ENCODE measurements around the gene RPL32.
"Not testable (repeated sequence)": the region's sequence is repeated elsewhere in the genome, so short reads cannot be mapped to it uniquely, and the experiment has no call there.

Gene RPL32

GRCh38 chr3:12879191-12879815 lies 37.9 kb upstream of the RPL32 start:
- no peaks in the 10 kb centered on the region for H3K27me3 ChIP-seq (ENCODE audit: insufficient read depth, poor library complexity, severe bottlenecking)
- no peaks in the 10 kb centered on the region for H3K36me3 ChIP-seq (ENCODE audit: low read depth)
- H3K9me3 ChIP-seq (ENCODE audit: severe bottlenecking) = no peaks in the 10 kb centered on the region
- TF ChIP-seq, protein P1, sequence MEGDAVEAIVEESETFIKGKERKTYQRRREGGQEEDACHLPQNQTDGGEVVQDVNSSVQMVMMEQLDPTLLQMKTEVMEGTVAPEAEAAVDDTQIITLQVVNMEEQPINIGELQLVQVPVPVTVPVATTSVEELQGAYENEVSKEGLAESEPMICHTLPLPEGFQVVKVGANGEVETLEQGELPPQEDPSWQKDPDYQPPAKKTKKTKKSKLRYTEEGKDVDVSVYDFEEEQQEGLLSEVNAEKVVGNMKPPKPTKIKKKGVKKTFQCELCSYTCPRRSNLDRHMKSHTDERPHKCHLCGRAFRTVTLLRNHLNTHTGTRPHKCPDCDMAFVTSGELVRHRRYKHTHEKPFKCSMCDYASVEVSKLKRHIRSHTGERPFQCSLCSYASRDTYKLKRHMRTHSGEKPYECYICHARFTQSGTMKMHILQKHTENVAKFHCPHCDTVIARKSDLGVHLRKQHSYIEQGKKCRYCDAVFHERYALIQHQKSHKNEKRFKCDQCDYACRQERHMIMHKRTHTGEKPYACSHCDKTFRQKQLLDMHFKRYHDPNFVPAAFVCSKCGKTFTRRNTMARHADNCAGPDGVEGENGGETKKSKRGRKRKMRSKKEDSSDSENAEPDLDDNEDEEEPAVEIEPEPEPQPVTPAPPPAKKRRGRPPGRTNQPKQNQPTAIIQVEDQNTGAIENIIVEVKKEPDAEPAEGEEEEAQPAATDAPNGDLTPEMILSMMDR (IDR thresholded peaks at IDR 0.05; ENCODE audit: poor library complexity, severe bottlenecking) = no peak
- no peak overlapping the region for H3K4me3 ChIP-seq (ENCODE audit: severe bottlenecking)
- ATAC-seq (ENCODE audit: low read depth) = no peak
- H3K4me1 ChIP-seq (ENCODE audit: insufficient read depth, poor library complexity, severe bottlenecking) = no peaks in the 10 kb centered on the region
- no peak for DNase-seq (ENCODE audit: low spot score)
- H3K27ac ChIP-seq (ENCODE audit: poor library complexity, severe bottlenecking) = no peak overlapping the region

DNA sequence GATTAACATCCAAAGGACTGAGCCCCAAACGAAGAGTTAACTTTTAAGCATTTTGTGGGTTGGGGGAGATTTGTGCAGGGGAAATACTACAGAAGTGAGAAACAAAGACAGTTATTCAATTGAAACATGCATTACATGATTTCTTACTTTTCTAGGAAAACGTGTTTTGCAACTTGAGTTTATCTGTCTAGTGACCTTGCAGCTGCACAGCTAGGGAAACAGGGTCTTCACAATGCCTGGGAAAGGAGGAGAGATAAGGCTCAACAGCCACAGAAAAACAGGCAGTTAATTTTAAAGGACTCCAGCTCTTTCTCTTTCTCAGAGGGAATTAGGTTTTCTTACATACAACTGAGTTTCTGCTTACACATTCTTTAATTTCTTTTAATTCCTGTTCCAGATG lies 37.4 kb upstream of the RPL32 start:
- H3K27me3 ChIP-seq (ENCODE audit: insufficient read depth, poor library complexity, severe bottlenecking); DNase-seq (ENCODE audit: low spot score); H3K4me3 ChIP-seq (ENCODE audit: severe bottlenecking); H3K9me3 ChIP-seq (ENCODE audit: severe bottlenecking); H3K4me1 ChIP-seq (ENCODE audit: insufficient read depth, poor library complexity, severe bottlenecking); ATAC-seq (ENCODE audit: low read depth); H3K36me3 ChIP-seq (ENCODE audit: low read depth); H3K27ac ChIP-seq (ENCODE audit: poor library complexity, severe bottlenecking): not testable (repeated sequence)

GRCh38 chr3:12878141-12878574 lies 36.8 kb upstream of the RPL32 start:
- no peak for ATAC-seq (ENCODE audit: low read depth)
- DNase-seq (ENCODE audit: low spot score) = no peak
- Histone ChIP-seq H3K27ac (ENCODE audit: poor library complexity, severe bottlenecking) (no peak overlapping the region), H3K4me3 (ENCODE audit: severe bottlenecking) (no peak overlapping the region), H3K36me3 (ENCODE audit: low read depth) (no peaks in the 10 kb centered on the region), H3K4me1 (ENCODE audit: insufficient read depth, poor library complexity, severe bottlenecking) (no peaks in the 10 kb centered on the region), H3K27me3 (ENCODE audit: insufficient read depth, poor library complexity, severe bottlenecking) (no peaks in the 10 kb centered on the region), H3K9me3 (ENCODE audit: severe bottlenecking) (no peaks in the 10 kb centered on the region)
- TF ChIP-seq, protein P1 (IDR thresholded peaks at IDR 0.05; ENCODE audit: poor library complexity, severe bottlenecking) = no peak

GRCh38 chr3:12877040-12877439 lies 35.7 kb upstream of the RPL32 start:
- DNase-seq (ENCODE audit: low spot score) (no peak), ATAC-seq (ENCODE audit: low read depth) (no peak)
- no peaks in the 10 kb centered on the region for H3K4me1 ChIP-seq (ENCODE audit: insufficient read depth, poor library complexity, severe bottlenecking)
- TF ChIP-seq, protein P1 (IDR thresholded peaks at IDR 0.05; ENCODE audit: poor library complexity, severe bottlenecking) = no peak
- no peaks in the 10 kb centered on the region for H3K36me3 ChIP-seq (ENCODE audit: low read depth)
- no peaks in the 10 kb centered on the region for H3K27me3 ChIP-seq (ENCODE audit: insufficient read depth, poor library complexity, severe bottlenecking)
- H3K4me3 ChIP-seq (ENCODE audit: severe bottlenecking) = no peak overlapping the region
- no peak overlapping the region for H3K27ac ChIP-seq (ENCODE audit: poor library complexity, severe bottlenecking)
- no peaks in the 10 kb centered on the region for H3K9me3 ChIP-seq (ENCODE audit: severe bottlenecking)

DNA sequence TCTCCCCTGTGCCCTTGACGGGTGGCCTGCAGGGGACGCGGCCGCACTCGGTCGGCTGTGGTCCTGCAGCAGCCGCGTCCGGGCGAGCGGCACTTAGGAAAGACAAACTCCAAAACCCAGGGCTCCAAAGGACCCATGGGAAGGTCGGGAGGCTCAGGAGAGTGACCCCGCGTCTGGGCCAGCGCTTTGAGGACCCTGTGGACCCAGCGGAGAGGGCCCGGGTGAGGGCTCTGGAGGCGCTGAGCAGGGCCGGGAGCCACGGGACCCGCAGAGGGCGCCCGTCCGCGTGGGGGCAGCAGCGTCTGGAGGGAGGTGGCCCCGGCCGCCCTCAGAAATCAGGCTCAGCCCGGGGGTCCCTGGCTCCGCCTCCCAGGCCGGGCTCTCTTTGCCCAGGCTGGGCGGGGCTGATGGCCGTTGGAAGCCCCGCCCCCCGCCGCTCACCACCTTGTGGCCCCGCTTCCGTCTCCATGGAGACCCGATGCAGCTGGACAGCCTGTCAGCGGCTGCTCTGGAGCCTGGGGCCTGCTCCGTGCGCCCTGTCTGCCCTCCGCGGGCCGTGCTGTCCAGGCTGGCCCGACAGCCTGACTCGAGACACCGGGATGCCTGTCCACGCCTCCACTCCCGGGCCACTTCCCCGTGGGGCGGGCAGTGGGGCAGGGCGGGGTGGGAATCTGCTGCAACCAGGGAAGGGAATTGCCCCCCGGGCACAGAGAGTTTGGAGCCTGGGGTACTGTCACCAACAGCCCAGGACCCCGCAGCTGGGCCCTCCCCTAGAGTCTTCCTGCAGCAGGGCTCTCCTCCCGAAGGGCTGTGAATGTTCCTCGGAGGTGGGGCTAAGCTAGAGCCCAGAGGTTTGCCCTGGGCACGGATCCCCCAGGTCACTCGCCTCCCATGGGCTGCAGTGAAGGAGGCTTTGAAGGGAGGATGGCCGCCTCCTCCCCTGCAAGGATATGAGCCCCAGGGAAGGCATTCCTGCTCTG lies 34.8 kb upstream of the RPL32 start:
- peak; percentile 26; the same call in 1 of the 3 replicates for ATAC-seq (ENCODE audit: low read depth)
- Histone ChIP-seq H3K4me3 (ENCODE audit: severe bottlenecking) (no peak overlapping the region), H3K9me3 (ENCODE audit: severe bottlenecking) (no peaks in the 10 kb centered on the region), H3K27ac (ENCODE audit: poor library complexity, severe bottlenecking) (no peak overlapping the region), H3K4me1 (ENCODE audit: insufficient read depth, poor library complexity, severe bottlenecking) (no peaks in the 10 kb centered on the region), H3K36me3 (ENCODE audit: low read depth) (no peaks in the 10 kb centered on the region), H3K27me3 (ENCODE audit: insufficient read depth, poor library complexity, severe bottlenecking) (no peaks in the 10 kb centered on the region)
- DNase-seq (ENCODE audit: low spot score) = no peak
- TF ChIP-seq, protein P1 (IDR thresholded peaks at IDR 0.05; ENCODE audit: poor library complexity, severe bottlenecking) = no peak

Measured in RWPE2 (cell line).